GM19023 (cell line): Measurements from ENCODE around the gene STPG1.
A peak's percentile ranks its signal among the peaks of the same experiment; 100 is the strongest.

Experiments used
- ATAC-seq: cut with Tn5 transposase; IDR thresholded peaks from one replicate; pipeline ENCODE4 v1.9.1; 2021; ENCODE audit warnings: mild to moderate bottlenecking, moderate library complexity; ENCODE audit not compliant: unreplicated experiment

The STPG1 gene

DNA sequence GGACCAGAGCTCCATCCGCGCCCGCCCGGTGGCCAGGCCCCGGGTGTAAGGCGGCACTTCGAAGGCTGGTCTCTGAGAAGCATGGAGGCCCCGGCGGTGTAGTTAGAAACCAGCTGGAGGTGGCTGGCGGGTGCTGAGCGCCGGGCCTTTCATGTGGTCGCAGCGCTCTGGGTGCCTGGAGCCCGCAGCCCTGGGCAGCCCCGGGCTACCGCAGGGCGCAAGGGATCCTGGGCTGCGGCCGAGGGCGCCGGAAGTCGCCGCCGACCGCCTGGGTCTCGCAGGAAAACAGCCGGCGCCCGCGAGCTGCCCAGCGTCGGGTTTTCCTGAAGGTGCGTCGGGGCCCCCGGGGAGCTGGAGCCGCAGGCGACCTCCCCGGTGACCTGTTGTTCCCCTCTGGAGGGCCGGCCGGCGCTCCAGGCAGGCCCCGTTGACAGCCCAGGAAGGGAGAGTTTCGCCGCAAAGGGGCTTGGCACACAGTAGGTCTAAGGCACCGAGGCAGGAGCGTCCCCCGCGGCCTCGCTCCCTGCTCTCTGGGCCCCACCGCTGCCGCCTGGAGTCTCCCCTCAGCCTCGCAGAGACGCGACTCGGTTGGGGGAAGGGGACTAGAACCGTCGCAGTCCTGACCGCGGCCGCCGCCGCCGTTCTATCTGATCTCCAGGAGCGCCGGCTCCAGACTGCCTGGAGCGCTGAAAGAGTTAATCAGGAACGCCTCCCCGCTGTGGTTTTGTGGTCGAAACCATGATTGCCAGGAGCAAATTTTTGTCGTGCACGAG, 91.7 kb downstream of the STPG1 start:
- ATAC-seq = peak; percentile 65

DNA sequence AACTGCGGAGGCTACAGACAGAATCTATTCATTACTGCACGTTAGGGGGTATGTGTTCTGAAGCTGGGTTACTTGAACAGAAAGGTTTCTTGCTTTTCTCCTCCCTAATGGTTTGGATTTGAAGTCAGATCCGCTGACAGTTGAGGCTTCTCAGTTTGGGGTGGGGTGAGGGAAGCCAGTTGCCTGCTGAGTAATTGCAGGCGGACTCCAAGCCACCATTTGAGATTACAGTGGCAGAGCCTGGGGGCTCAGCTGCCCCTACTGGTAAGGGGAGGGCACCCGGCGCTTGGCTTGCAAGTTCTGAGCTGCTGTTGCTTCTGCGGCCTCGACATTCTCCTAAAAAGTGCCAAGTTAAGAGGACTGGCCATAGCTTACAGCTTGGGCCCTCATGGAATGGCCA, 92.5 kb downstream of the STPG1 start:
- ATAC-seq = no peak

DNA sequence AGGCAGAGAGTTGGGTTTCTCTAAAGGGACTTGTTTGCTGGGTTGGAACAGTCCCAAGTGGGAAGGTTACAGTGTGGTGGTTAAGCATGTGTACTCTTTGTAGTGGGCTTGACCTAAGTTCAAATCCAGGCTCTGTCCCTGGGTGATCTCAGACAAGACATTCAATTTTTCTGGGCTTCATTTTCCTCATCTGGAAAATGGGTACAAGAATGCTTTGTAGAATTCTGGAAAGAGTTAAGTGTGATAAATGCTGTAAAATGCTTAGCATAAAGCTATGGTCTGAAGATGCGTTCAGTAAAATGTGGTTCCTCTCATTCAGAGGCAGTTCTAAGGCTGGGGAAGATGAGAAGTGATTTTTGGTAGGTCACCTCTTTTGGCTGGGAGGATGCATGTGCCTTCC, 93.6 kb downstream of the STPG1 start:
- ATAC-seq = no peak

DNA sequence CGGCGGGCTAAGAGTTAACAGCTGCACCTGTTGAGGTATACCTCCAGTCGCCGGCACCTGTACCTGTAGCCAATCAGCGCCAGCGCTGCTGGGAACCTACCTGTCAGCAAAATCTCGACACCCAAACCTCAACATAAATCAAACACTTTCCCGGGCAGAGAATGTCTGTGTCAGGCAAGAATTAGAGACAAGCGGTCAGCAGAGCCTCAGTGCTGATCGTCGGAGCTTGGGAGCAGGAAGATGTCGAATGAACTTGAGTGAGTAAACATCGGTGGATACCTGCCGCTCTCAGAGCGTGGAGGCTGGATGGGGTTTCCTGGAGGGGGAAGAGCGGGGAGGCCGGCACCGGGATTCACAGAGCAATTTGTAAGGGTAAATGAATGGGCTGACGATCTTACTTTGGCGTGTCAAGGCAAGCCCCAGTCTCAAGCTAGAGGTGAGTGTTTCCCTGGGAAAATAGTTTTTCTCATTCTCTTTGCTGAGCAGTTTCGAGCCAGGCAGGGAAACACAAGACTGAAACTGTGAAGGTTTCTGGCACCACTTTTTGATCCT, 94.2 kb downstream of the STPG1 start, which contains the start of gene GRHL3:
TSS of gene GRHL3 (plus strand) at position 46 of the 552 bp plus-strand sequence. CDS start at position 241, 195 bp downstream.
- ATAC-seq = no peak

DNA sequence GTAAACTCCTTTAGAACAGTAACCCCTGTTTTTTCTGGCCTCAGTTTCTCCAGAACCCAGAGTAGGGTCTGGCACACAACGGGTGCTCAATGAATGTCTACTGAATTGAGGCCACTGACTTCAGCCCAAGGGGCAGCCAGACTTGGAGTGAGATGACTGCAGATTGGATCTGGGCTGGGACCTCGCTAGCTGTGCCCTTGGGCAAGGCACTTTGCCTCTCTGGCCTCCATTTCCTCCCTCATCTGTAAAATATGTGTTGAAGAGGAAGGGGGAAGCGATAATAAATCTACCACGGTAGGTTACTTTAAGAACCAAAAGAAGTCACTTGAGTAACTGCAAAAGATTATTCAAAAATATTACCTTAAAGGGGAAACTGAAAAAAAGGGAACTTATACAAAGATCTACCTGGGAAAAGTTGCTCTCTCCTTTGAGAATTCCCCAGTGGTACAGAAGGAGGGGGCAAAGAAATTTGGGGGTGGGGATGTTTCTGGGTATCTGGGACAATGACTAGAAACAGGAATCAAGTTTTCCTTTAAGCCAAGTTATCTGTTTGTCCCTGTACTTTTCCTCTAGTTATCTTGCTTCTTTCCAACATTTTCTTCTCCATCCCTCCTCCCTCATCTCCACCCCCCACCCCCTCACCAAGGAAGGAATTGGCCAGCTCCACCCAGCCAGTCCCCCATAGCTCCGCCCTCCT, 94.8 kb downstream of the STPG1 start:
- ATAC-seq = no peak

DNA sequence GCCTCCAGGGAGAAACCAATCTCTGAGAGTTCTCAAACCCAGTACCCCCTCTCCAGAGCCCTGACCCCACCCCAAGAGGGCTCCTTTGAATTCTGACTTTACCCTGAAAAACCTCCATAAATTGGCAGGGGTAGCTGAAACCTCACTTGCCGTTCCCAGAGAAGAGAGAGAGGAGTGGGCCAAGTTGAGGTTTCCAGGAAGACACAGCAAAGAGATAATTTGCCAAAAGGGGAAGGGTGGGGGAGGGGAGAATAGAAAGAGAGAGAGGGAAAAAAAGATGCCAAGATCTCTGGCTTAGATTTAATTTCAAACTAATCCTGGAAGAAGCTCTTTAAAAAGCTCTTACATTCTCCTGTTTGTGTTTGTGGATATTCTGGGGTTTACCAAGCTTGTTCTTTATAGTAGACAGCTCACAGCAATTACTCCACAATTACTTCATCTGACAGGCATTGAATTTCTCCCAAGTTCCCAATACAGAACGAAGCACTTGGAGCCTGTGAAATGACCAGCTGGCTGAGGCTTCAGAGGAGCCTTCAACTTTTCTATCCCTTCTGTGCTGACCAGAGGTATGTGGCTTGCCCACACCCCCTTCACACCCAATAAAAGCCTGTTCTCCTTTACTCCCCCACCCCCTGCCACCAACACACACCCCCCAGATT, 95.5 kb downstream of the STPG1 start:
- no peak for ATAC-seq

DNA sequence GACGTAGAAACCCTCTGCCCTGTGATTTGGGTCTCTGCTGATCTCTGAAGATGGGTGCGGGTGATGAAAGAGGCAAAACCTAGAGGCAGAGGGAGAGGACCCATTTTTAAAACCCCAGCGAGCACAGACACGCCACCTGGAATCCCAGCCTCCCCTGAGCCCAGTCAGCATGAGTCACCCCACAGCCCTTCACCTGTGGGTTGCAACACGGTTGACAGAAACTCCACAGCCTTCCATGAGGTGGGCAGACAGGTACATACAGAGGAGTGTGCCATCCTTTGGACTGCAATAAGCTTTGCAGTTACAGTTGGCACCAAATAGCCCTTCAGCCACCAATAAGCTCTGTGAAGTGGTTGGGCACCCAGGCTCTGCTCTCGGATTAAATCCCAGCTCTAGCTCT, 96.5 kb downstream of the STPG1 start:
- ATAC-seq = no peak

DNA sequence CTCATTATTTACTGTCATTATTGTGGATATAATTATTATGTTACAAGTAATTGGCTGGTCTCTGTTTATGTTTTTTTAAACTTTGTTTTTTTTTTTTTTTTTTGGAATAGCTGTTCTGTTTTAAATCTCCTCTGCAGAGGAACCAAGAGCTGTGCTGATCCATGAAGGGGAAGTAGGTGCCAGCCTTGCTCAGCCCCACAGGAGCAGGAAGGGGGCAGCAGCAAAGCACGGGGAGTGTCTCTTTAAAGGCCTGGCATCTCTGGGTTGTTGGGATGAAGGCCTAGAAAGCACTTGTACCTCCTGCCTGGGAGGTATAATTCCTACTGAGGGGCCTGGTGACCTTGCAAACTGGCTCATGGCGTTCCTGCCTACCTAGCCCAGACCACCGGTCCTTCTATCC, 96.9 kb downstream of the STPG1 start:
- no peak for ATAC-seq

DNA sequence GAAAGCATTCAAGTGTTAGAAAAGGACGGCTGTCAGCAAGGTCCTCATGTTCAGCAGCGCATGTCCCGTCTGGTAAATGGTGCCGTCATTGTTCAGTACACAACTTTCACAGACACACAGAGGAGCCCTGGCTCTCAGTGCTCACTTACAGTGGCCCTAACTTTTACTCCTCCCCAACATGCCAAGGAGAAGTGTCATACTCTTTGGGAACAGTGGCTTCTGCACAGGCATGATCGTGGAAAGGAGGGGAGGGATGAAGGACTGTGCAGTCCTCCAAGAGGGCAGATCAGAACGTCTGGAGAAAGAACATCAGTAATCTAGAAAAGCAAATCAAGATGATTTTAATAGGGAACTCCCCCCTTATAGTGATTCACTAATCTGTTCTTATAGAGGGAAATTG, 98.2 kb downstream of the STPG1 start:
- no peak for ATAC-seq

DNA sequence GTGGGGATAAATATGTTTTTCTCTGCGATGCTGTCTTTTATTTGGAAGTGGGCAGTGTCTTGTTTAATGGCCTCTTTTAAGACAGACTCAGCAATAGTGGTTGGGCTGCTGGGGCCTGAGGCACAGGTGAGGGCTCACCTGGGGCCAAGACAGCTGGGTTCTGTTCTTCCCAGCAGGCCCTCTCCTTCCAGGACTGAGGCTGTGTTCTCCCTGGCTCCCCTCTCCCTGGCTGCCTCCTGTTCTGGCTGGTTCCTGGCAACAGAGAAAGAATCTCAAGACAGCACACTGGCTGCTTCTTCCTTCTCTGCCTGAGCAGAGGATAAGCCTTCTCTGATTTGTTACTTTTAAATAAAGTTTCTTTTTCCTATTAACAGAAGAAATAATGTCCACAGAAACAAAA, 101.8 kb downstream of the STPG1 start:
- no peak for ATAC-seq

DNA sequence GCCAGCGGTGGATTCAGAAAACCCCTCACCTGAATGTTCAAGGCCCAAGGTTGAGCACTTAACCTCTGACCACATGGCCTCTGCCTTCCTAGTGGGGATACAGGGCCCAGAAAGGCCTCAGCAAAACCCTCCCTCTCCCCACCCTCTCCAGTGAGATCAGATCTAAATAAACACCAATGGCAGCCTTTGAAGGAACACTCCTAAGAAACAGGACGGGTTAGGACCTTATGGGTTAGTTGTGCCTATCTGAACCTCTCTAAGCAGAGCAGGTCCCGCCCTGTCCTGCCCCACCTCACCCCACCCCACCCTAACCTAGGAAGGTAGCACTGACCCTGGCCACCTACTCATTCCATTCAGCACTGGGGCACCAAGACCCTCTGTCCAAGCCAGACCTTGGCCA, 102.3 kb downstream of the STPG1 start:
- ATAC-seq = no peak

DNA sequence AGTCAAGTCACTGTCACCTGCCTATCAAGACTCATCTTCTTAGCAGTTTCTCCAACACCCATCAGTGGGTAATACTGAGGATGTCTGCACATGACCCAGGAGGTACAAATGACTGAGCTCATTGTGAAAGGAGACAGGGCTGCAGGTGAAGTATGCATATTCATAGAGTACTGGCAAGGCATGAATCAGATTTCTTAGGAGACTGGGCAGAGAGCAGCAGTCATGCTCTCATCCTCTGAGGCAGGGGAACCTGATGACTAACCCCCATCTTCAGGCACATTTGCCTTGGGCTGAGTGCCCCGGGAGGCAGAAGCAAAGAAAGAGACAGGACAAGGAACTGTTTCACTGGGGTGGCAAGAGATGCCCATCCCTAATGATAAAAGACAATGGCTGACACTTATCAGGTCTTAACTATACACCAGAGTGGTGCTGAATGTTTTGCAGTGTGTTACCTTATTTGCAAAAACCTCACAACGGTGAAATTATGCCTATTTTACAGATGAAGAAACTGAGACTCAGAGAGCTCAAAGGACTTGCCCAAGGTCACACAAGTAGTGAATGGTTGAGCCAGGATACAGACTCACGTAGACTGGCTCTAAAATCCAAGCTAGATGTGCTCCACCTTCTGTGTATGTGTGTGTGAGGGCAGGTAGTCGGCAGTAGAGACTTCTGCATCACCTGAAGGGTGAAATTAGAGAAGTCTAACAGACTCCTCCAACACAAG, 103.7 kb downstream of the STPG1 start:
- ATAC-seq = no peak

DNA sequence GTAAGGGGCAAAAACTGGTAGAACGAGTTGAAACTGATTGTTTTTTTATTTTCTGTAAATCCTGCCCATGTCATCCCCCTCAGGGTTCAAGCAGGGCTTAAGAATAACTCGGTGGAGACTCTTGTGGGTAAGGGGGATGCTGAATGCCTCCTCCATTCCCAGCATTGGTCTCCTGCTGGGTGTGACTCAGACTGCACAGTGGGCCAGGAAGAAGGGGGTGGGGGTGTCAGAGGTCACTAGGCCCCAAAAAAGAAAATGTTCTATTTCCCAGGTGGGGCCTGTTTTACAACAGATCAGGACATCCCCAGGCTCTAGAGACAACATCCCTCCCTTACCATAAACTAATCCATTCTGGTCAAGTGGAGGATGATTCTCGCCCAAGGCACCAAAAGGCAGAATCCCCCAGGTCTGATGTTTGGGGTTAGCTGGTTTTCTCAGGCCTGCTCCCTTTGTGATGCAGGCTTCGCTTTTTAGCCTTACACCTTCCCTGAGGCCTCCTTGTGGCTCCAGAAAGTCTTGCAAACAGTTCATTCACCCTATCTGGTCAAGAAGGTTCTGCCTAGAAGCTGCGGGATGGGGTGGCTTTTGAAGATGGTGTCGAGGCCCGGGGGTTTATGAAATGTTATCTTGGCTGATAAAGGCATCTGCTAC, 105.1 kb downstream of the STPG1 start:
- ATAC-seq = no peak
